GM23338 (cell line): ENCODE data around the gene MSH2.

Experiments
- CREB1 ChIP-seq: fragments of 250-450 bp; sonication (Bioruptor Pico); IDR thresholded peaks from 2 replicates; pipeline ENCODE4 v1.5.0; 2020; ENCODE audit warnings: low read depth, mild to moderate bottlenecking, moderate library complexity
- CTCF ChIP-seq, 2 experiments: fragments of 200-600 bp in 1 of 2; sonication (generic) in 1 of 2; conservative IDR thresholded peaks; 2 replicates each; pipeline versions ENCODE4 v1.5.1 to v1.6.1; 2016 to 2017; ENCODE audit warnings: antibody characterized with exemption in 2 of 2, low read depth in 2 of 2, mild to moderate bottlenecking in 2 of 2, moderate library complexity in 1 of 2
- ETS1 ChIP-seq: IDR thresholded peaks from 2 replicates; pipeline ENCODE4 v1.6.1; 2016; ENCODE audit warnings: antibody characterized with exemption
- EZH2 ChIP-seq: fragments of 200-600 bp; sonication (generic); IDR thresholded peaks from one replicate; pipeline ENCODE4 v1.8.0; 2017; ENCODE audit warnings: antibody characterized with exemption, mild to moderate bottlenecking, low read depth; ENCODE audit not compliant: unreplicated experiment
- EZH2phosphoT487 ChIP-seq: fragments of 200-600 bp; sonication (generic); IDR thresholded peaks from one replicate; pipeline ENCODE4 v1.8.1; 2018; ENCODE audit warnings: antibody characterized with exemption; ENCODE audit not compliant: unreplicated experiment
- JUNB ChIP-seq: IDR thresholded peaks from one replicate; pipeline ENCODE4 v1.6.1; 2016; ENCODE audit warnings: antibody characterized with exemption; ENCODE audit not compliant: unreplicated experiment
- NANOG ChIP-seq: IDR thresholded peaks from 2 replicates; pipeline ENCODE4 v1.6.1; 2016; ENCODE audit warnings: antibody characterized with exemption, borderline replicate concordance
- POLR2AphosphoS5 ChIP-seq: IDR thresholded peaks from 2 replicates; pipeline ENCODE4 v1.6.1; 2016; ENCODE audit warnings: antibody characterized with exemption, low read depth
- REST ChIP-seq: IDR thresholded peaks from one replicate; pipeline ENCODE4 v1.6.1; 2018; ENCODE audit warnings: antibody characterized with exemption; ENCODE audit not compliant: unreplicated experiment
- STAT1 ChIP-seq: IDR thresholded peaks from one replicate; pipeline ENCODE4 v1.6.1; 2016; ENCODE audit warnings: antibody characterized with exemption; ENCODE audit not compliant: unreplicated experiment
- ZNF114 ChIP-seq: fragments of 250-450 bp; sonication (Bioruptor Pico); IDR thresholded peaks from 2 replicates; pipeline ENCODE4 v1.5.0; 2020; ENCODE audit warnings: mild to moderate bottlenecking, moderate library complexity
- ZNF331 ChIP-seq: fragments of 250-450 bp; sonication (Bioruptor Pico); IDR thresholded peaks from 2 replicates; pipeline ENCODE4 v1.5.0; 2020; ENCODE audit warnings: low read depth, mild to moderate bottlenecking, moderate library complexity
- ZNF462 ChIP-seq: fragments of 250-450 bp; sonication (Bioruptor Pico); IDR thresholded peaks from 2 replicates; pipeline ENCODE4 v1.5.0; 2020; ENCODE audit warnings: mild to moderate bottlenecking, moderate library complexity

- TF ChIP-seq POLR2AphosphoS5 (no peak), CTCF (conservative IDR thresholded peaks at IDR 0.05; ENCODE audit: low read depth in 2 of 2) (no peak), JUNB (no peak), CREB1 (no peak), EZH2phosphoT487 (no peak), ZNF331 (CRISPR knock-in tag) (no peak), EZH2 (no peak), ZNF114 (CRISPR knock-in tag) (no peak), REST (no peak), ZNF462 (CRISPR knock-in tag) (no peak), ETS1 (no peak), NANOG (no peak), STAT1 (no peak)
Measured at GRCh38 chr2:47487498-47487875, 84.5 kb downstream of the MSH2 start.
